ENCODE data around the gene CIDEC.
"Not testable (repeated sequence)": the region's sequence is repeated elsewhere in the genome, so short reads cannot be mapped to it uniquely, and the experiment has no call there.

Gene CIDEC

GRCh38 chr3:9875448-9875847, 4.6 kb downstream of the CIDEC start:
- no peak overlapping the region for H3K27ac ChIP-seq (ENCODE audit: extremely low read depth, low read depth, low read length)
- no peak overlapping the region for H3K4me3 ChIP-seq (ENCODE audit: low read depth, low read length)
- no peaks in the 10 kb centered on the region for H3K9me3 ChIP-seq (ENCODE audit: control insufficient read depth, insufficient read depth, low read depth, low read length)
- POLR2A ChIA-PET: no interaction called here
- no peaks in the 10 kb centered on the region for H3K36me3 ChIP-seq (ENCODE audit: control insufficient read depth in 2 of 2, insufficient read depth in 1 of 2, low read length in 2 of 2)
- CTCF ChIA-PET: interaction anchor here (1.2 kb wide), 1 partner anchor 107 kb away, joined by 3 read pairs; no protein-coding TSS in a partner anchor
- no peaks in the 10 kb centered on the region for H3K4me1 ChIP-seq (ENCODE audit: control insufficient read depth, insufficient read depth, low read length)
- TF ChIP-seq ZBTB8A (tag by site-specific recombination; IDR thresholded peaks at IDR 0.05) (no peak), ZNF335 (tag by site-specific recombination; conservative IDR thresholded peaks at IDR 0.05) (0 out of 2 replicates have a peak, but pooled peaks have one; percentile 8)

GRCh38 chr3:9872067-9872466, 8.0 kb downstream of the CIDEC start:
- H3K4me3 ChIP-seq (ENCODE audit: low read depth, low read length); H3K4me1 ChIP-seq (ENCODE audit: control insufficient read depth, insufficient read depth, low read length); POLR2A ChIA-PET; CTCF ChIA-PET; H3K36me3 ChIP-seq (ENCODE audit: control insufficient read depth in 2 of 2, insufficient read depth in 1 of 2, low read length in 2 of 2); H3K27ac ChIP-seq (ENCODE audit: extremely low read depth, low read depth, low read length); H3K9me3 ChIP-seq (ENCODE audit: control insufficient read depth, insufficient read depth, low read depth, low read length): not testable (repeated sequence)

GRCh38 chr3:9870978-9871377, 9.1 kb downstream of the CIDEC start:
- H3K4me1 ChIP-seq (ENCODE audit: control insufficient read depth, insufficient read depth, low read length): no peaks in the 10 kb centered on the region
- no peaks in the 10 kb centered on the region for H3K9me3 ChIP-seq (ENCODE audit: control insufficient read depth, insufficient read depth, low read depth, low read length)
- CTCF ChIA-PET: no interaction called here
- no peak for TF ChIP-seq ZNF585B (tag by site-specific recombination; IDR thresholded peaks at IDR 0.05)
- peak; percentile 34; the same call in 1 of the 2 replicates for TF ChIP-seq ZBTB8A (tag by site-specific recombination; IDR thresholded peaks at IDR 0.05)
- TF ChIP-seq KLF7 (tag by site-specific recombination; IDR thresholded peaks at IDR 0.05; ENCODE audit: borderline replicate concordance): no peak
- no peak for TF ChIP-seq ZNF394 (tag by site-specific recombination; IDR thresholded peaks at IDR 0.05; ENCODE audit: borderline replicate concordance)
- TF ChIP-seq IKZF3 (tag by site-specific recombination; IDR thresholded peaks at IDR 0.05): no peak
- TF ChIP-seq ZBTB20 (tag by site-specific recombination; IDR thresholded peaks at IDR 0.05): no peak
- TF ChIP-seq ZNF426 (tag by site-specific recombination; IDR thresholded peaks at IDR 0.05): no peak
- no peaks in the 10 kb centered on the region for H3K36me3 ChIP-seq (ENCODE audit: control insufficient read depth in 2 of 2, insufficient read depth in 1 of 2, low read length in 2 of 2)
- POLR2A ChIA-PET: interaction anchor here (0.7 to 1.1 kb wide), 2 partner anchors 62 to 256 kb away, joined by 3 to 6 read pairs; no protein-coding TSS in a partner anchor
- H3K4me3 ChIP-seq (ENCODE audit: low read depth, low read length): no peak overlapping the region
- no peak overlapping the region for H3K27ac ChIP-seq (ENCODE audit: extremely low read depth, low read depth, low read length)

GRCh38 chr3:9869955-9870354, 10.1 kb downstream of the CIDEC start:
- Histone ChIP-seq H3K27ac (ENCODE audit: extremely low read depth, low read depth, low read length) (no peak overlapping the region), H3K9me3 (ENCODE audit: control insufficient read depth, insufficient read depth, low read depth, low read length) (no peaks in the 10 kb centered on the region), H3K4me1 (ENCODE audit: control insufficient read depth, insufficient read depth, low read length) (no peaks in the 10 kb centered on the region; the same call in 1 of the 2 replicates), H3K4me3 (ENCODE audit: low read depth, low read length) (no peak overlapping the region), H3K36me3 (ENCODE audit: control insufficient read depth in 2 of 2, insufficient read depth in 1 of 2, low read length in 2 of 2) (no peaks in the 10 kb centered on the region)
- POLR2A ChIA-PET: interaction anchor here (0.9 to 1.1 kb wide), 2 partner anchors 10 to 63 kb away, joined by 3 to 6 read pairs; partner anchors contain the start of gene CIDEC
- CTCF ChIA-PET: no interaction called here
- TF ChIP-seq ZNF223 (tag by site-specific recombination; IDR thresholded peaks at IDR 0.05) (no peak), SCRT2 (tag by site-specific recombination; IDR thresholded peaks at IDR 0.05) (peak; percentile 95), SCRT1 (tag by site-specific recombination; IDR thresholded peaks at IDR 0.05; ENCODE audit: borderline replicate concordance) (peak; percentile 89)

GRCh38 chr3:9867106-9867505, 12.9 kb downstream of the CIDEC start:
- peaks cover 7% of the 10 kb centered on the region; the same call in 1 of the 2 replicates for H3K4me1 ChIP-seq (ENCODE audit: control insufficient read depth, insufficient read depth, low read length)
- ChIA-PET CTCF (interaction anchor here (0.7 kb wide), 1 partner anchor 79 kb away, joined by 3 read pairs; no protein-coding TSS in a partner anchor), POLR2A (interaction anchor here (0.6 to 1.3 kb wide), 3 partner anchors 27 to 66 kb away, joined by 3 to 4 read pairs (median 4); partner anchors contain the start of gene CRELD1)
- no peaks in the 10 kb centered on the region for H3K9me3 ChIP-seq (ENCODE audit: control insufficient read depth, insufficient read depth, low read depth, low read length)
- no peak overlapping the region for H3K4me3 ChIP-seq (ENCODE audit: low read depth, low read length)
- no peak overlapping the region for H3K27ac ChIP-seq (ENCODE audit: extremely low read depth, low read depth, low read length)
- no peaks in the 10 kb centered on the region for H3K36me3 ChIP-seq (ENCODE audit: control insufficient read depth in 2 of 2, insufficient read depth in 1 of 2, low read length in 2 of 2)
- TF ChIP-seq ZNF707 (tag by site-specific recombination; IDR thresholded peaks at IDR 0.05) (no peak), ZSCAN5A (tag by site-specific recombination; IDR thresholded peaks at IDR 0.05) (no peak), ZNF624 (tag by site-specific recombination; IDR thresholded peaks at IDR 0.05) (no peak), ZBTB7A (tag by site-specific recombination; IDR thresholded peaks at IDR 0.05; ENCODE audit: low read depth) (no peak), ZNF175 (tag by site-specific recombination; IDR thresholded peaks at IDR 0.05) (no peak), ELK4 (IDR thresholded peaks at IDR 0.05; ENCODE audit: borderline replicate concordance, low read depth, low read length) (no peak), ZEB2 (tag by site-specific recombination; IDR thresholded peaks at IDR 0.05) (no peak), ZNF529 (tag by site-specific recombination; IDR thresholded peaks at IDR 0.05; ENCODE audit: insufficient replicate concordance) (no peak), ZBTB20 (tag by site-specific recombination; IDR thresholded peaks at IDR 0.05) (no peak), ZNF394 (tag by site-specific recombination; IDR thresholded peaks at IDR 0.05; ENCODE audit: borderline replicate concordance) (no peak), ZFP37 (tag by site-specific recombination; IDR thresholded peaks at IDR 0.05) (no peak), ZNF341 (tag by site-specific recombination; IDR thresholded peaks at IDR 0.05; ENCODE audit: low read depth) (no peak), BCL11B (tag by site-specific recombination; IDR thresholded peaks at IDR 0.05; ENCODE audit: low read depth) (no peak), ZFP69B (tag by site-specific recombination; IDR thresholded peaks at IDR 0.05) (no peak), MYNN (tag by site-specific recombination; IDR thresholded peaks at IDR 0.05; ENCODE audit: borderline replicate concordance) (no peak)
